ENCODE data around the gene RNF125.

Gene RNF125

GRCh38 chr18:32091325-32091723 is 72.7 kb downstream of the RNF125 start:
- no peak for DNase-seq (ENCODE audit: low read depth)

GRCh38 chr18:32091724-32092421 is 73.2 kb downstream of the RNF125 start, which contains the start of gene RNF138:
RNF138 (plus strand) TSS chr18:32091874; CDS start chr18:32092777, 903 bp downstream.
- DNase-seq (ENCODE audit: low read depth), result no peak

- DNase-seq (ENCODE audit: low read depth), result peak; percentile 65
These were observed 73.9 kb downstream of the RNF125 start for GRCh38 chr18:32092422-32093101.

- no peak for DNase-seq (ENCODE audit: low read depth)
These were observed 74.5 kb downstream of the RNF125 start for GRCh38 chr18:32093102-32093511.

GRCh38 chr18:32093523-32093922 is 74.9 kb downstream of the RNF125 start:
- DNase-seq (ENCODE audit: low read depth), result no peak

GRCh38 chr18:32095192-32095899 is 76.7 kb downstream of the RNF125 start:
- DNase-seq (ENCODE audit: low read depth), result no peak

- DNase-seq (ENCODE audit: low read depth), result no peak
These were observed 77.2 kb downstream of the RNF125 start for GRCh38 chr18:32095900-32096229.

- no peak for DNase-seq (ENCODE audit: low read depth)
These were observed 78.3 kb downstream of the RNF125 start for GRCh38 chr18:32096946-32097345.

- DNase-seq (ENCODE audit: low read depth), result no peak
These were observed 85.9 kb downstream of the RNF125 start for GRCh38 chr18:32104516-32104915.

GRCh38 chr18:32110005-32110404 is 91.4 kb downstream of the RNF125 start:
- no peak for DNase-seq (ENCODE audit: low read depth)

- no peak for DNase-seq (ENCODE audit: low read depth)
These were observed 93.1 kb downstream of the RNF125 start for GRCh38 chr18:32111706-32112105.

- DNase-seq (ENCODE audit: low read depth), result no peak
These were observed 94.2 kb downstream of the RNF125 start for GRCh38 chr18:32112826-32113225.

GRCh38 chr18:32114293-32114942 is 95.8 kb downstream of the RNF125 start:
- no peak for DNase-seq (ENCODE audit: low read depth)

- DNase-seq (ENCODE audit: low read depth), result no peak
These were observed 103.4 kb downstream of the RNF125 start for GRCh38 chr18:32122039-32122438.
